WTC11 (cell line): Measurements from ENCODE around the gene TNS3. TPM values are rescaled to one million over a fixed set of nuclear protein-coding genes. Genes with fewer than 3 reads are reported as not detected.

Experiments used
- ATAC-seq: fragments of 200-7000 bp; cut with Tn5 transposase; 2 replicates; pipeline ENCODE4 v1.10.0; 2021; ENCODE audit warnings: mild to moderate bottlenecking, moderate library complexity
- CTCF ChIA-PET: fragments of 300-600 bp; sonication (Branson Sonifier 250); formaldehyde crosslinking; loops from one replicate; lab custom pipeline; 2021; ENCODE audit warnings: antibody characterized with exemption; lab: Charles Lee
- POLR2A ChIA-PET: fragments of 350-600 bp; sonication (Branson Sonifier 250); formaldehyde crosslinking; loops from one replicate; lab custom pipeline; 2021; ENCODE audit warnings: antibody characterized with exemption; lab: Charles Lee
- DNase-seq: peaks from one replicate; pipeline ENCODE4 v3.0.0; 2021; ENCODE audit warnings: low spot score
- H3K27ac Mint-ChIP-seq: 2 replicates; pipeline ENCODE4 v1.8.0; 2021; ENCODE audit warnings: mixed read lengths
- H3K27me3 Mint-ChIP-seq: 2 replicates; pipeline ENCODE4 v1.8.0; 2021; ENCODE audit warnings: low read depth, mild to moderate bottlenecking, moderate library complexity, mixed read lengths
- H3K36me3 Mint-ChIP-seq: 2 replicates; pipeline ENCODE4 v1.8.0; 2021; ENCODE audit warnings: mixed read lengths
- H3K4me1 Mint-ChIP-seq: 2 replicates; pipeline ENCODE4 v1.8.0; 2022; ENCODE audit warnings: mixed read lengths
- H3K4me3 Mint-ChIP-seq: 2 replicates; pipeline ENCODE4 v1.8.0; 2021; ENCODE audit warnings: mild to moderate bottlenecking, moderate library complexity, mixed read lengths
- H3K9me3 Mint-ChIP-seq: 2 replicates; pipeline ENCODE4 v1.8.0; 2021; ENCODE audit warnings: mixed read lengths
- CREM ChIP-seq: sonication (generic); formaldehyde crosslinking; IDR thresholded peaks from 2 replicates; pipeline ENCODE4 v1.8.1; 2022; ENCODE audit warnings: mild to moderate bottlenecking, missing genetic modification reagents, moderate library complexity
- ELF4 ChIP-seq: sonication (generic); formaldehyde crosslinking; IDR thresholded peaks from 2 replicates; pipeline ENCODE4 v1.8.1; 2022; ENCODE audit warnings: low read depth, mild to moderate bottlenecking, moderate library complexity, missing genetic modification reagents
- FOXP1 ChIP-seq: sonication (generic); formaldehyde crosslinking; IDR thresholded peaks from 2 replicates; pipeline ENCODE4 v1.8.0; 2022; ENCODE audit warnings: missing genetic modification reagents, mild to moderate bottlenecking, moderate library complexity, borderline replicate concordance
- GRHL2 ChIP-seq: fragments of 250-450 bp; sonication (Bioruptor Pico); IDR thresholded peaks from 2 replicates; pipeline ENCODE4 v1.8.0; 2022; ENCODE audit warnings: mild to moderate bottlenecking, moderate library complexity; ENCODE audit not compliant: insufficient replicate concordance, severe bottlenecking
- GTF2I ChIP-seq: fragments of 250-450 bp; sonication (Bioruptor Pico); conservative IDR thresholded peaks from 2 replicates; pipeline ENCODE4 v1.4.0; 2021; ENCODE audit warnings: mild to moderate bottlenecking
- HMGA2 ChIP-seq: fragments of 250-450 bp; sonication (Bioruptor Pico); IDR thresholded peaks from 2 replicates; pipeline ENCODE4 v1.4.0; 2021; ENCODE audit warnings: mild to moderate bottlenecking, moderate library complexity
- IRF2 ChIP-seq: sonication (generic); formaldehyde crosslinking; IDR thresholded peaks from 2 replicates; pipeline ENCODE4 v1.8.0; 2022; ENCODE audit warnings: low read depth, missing genetic modification reagents, borderline replicate concordance
- MYBL2 ChIP-seq: sonication (generic); formaldehyde crosslinking; IDR thresholded peaks from 2 replicates; pipeline ENCODE4 v1.8.1; 2023; ENCODE audit warnings: mild to moderate bottlenecking, moderate library complexity, missing genetic modification reagents
- NR1H2 ChIP-seq: sonication (generic); formaldehyde crosslinking; IDR thresholded peaks from 2 replicates; pipeline ENCODE4 v1.9.0; 2021; ENCODE audit warnings: mild to moderate bottlenecking, moderate library complexity, missing genetic modification reagents
- OVOL2 ChIP-seq: fragments of 250-450 bp; sonication (Bioruptor Pico); IDR thresholded peaks from 2 replicates; pipeline ENCODE4 v1.9.0; 2021; ENCODE audit warnings: mild to moderate bottlenecking, borderline replicate concordance
- RELA ChIP-seq: sonication (generic); formaldehyde crosslinking; IDR thresholded peaks from 2 replicates; pipeline ENCODE4 v1.8.1; 2022; ENCODE audit warnings: missing genetic modification reagents, mild to moderate bottlenecking, borderline replicate concordance
- total RNA-seq: library from RNA; stranded (reverse); gene quantifications from 3 replicates; pipeline ENCODE4 v1.2.3, GENCODE V29; 2021
- TF ChIP-seq, protein P1 (sequence below): sonication (generic); formaldehyde crosslinking; IDR thresholded peaks from 2 replicates; pipeline ENCODE4 v1.8.0; 2023; ENCODE audit warnings: mild to moderate bottlenecking, missing genetic modification reagents
- TF ChIP-seq, protein P2 (sequence below): sonication (generic); formaldehyde crosslinking; IDR thresholded peaks from 2 replicates; pipeline ENCODE4 v1.8.1; 2023; ENCODE audit warnings: mild to moderate bottlenecking, missing genetic modification reagents
- TF ChIP-seq, protein P3 (sequence below): sonication (generic); formaldehyde crosslinking; IDR thresholded peaks from 2 replicates; pipeline ENCODE4 v1.8.1; 2023; ENCODE audit warnings: mild to moderate bottlenecking, missing genetic modification reagents, moderate library complexity
- TF ChIP-seq, protein P4 (sequence below): sonication (generic); formaldehyde crosslinking; IDR thresholded peaks from 2 replicates; pipeline ENCODE4 v1.8.1; 2022; ENCODE audit warnings: low read depth, missing genetic modification reagents, borderline replicate concordance
- TF ChIP-seq, protein P5 (sequence below): sonication (generic); formaldehyde crosslinking; IDR thresholded peaks from 2 replicates; pipeline ENCODE4 v1.8.1; 2022; ENCODE audit warnings: mild to moderate bottlenecking, missing genetic modification reagents, moderate library complexity, borderline replicate concordance
- TF ChIP-seq, protein P6 (sequence below): fragments of 250-450 bp; sonication (Bioruptor Pico); IDR thresholded peaks from 2 replicates; pipeline ENCODE4 v1.8.0; 2021; ENCODE audit warnings: mild to moderate bottlenecking
- TF ChIP-seq, protein P7 (sequence below): sonication (generic); formaldehyde crosslinking; IDR thresholded peaks from 2 replicates; pipeline ENCODE4 v1.8.1; 2022; ENCODE audit warnings: low read depth, mild to moderate bottlenecking, moderate library complexity, missing genetic modification reagents, borderline replicate concordance
- TF ChIP-seq, protein P8 (sequence below): sonication (generic); formaldehyde crosslinking; IDR thresholded peaks from 2 replicates; pipeline ENCODE4 v1.8.0; 2022; ENCODE audit warnings: mild to moderate bottlenecking, missing genetic modification reagents

The TNS3 gene
- total RNA-seq, 1 experiment from 2014 or later: 37.7 TPM

DNA sequence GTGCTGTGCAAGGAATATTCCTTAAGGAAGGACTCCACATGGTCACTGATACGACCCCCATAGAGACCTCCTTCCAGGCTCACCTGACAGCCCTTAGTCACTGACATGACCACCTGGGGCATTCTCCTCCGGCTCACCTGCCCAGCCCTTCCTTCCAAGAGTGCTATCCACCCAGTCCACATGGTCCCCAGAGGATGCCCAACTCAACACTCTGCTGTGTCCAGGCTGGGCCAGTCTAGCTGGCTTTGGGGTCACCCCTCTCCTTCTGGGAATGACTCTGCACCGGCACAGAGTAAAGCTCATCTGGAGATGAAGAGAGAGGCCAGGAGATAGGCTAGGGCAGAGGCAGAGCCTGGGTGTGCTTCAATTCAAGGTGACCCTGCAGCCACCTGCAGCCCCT is 300.8 kb downstream of the TNS3 start (continued):
- TF ChIP-seq, protein P1, sequence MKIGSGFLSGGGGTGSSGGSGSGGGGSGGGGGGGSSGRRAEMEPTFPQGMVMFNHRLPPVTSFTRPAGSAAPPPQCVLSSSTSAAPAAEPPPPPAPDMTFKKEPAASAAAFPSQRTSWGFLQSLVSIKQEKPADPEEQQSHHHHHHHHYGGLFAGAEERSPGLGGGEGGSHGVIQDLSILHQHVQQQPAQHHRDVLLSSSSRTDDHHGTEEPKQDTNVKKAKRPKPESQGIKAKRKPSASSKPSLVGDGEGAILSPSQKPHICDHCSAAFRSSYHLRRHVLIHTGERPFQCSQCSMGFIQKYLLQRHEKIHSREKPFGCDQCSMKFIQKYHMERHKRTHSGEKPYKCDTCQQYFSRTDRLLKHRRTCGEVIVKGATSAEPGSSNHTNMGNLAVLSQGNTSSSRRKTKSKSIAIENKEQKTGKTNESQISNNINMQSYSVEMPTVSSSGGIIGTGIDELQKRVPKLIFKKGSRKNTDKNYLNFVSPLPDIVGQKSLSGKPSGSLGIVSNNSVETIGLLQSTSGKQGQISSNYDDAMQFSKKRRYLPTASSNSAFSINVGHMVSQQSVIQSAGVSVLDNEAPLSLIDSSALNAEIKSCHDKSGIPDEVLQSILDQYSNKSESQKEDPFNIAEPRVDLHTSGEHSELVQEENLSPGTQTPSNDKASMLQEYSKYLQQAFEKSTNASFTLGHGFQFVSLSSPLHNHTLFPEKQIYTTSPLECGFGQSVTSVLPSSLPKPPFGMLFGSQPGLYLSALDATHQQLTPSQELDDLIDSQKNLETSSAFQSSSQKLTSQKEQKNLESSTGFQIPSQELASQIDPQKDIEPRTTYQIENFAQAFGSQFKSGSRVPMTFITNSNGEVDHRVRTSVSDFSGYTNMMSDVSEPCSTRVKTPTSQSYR (CRISPR knock-in tag): no peak

DNA sequence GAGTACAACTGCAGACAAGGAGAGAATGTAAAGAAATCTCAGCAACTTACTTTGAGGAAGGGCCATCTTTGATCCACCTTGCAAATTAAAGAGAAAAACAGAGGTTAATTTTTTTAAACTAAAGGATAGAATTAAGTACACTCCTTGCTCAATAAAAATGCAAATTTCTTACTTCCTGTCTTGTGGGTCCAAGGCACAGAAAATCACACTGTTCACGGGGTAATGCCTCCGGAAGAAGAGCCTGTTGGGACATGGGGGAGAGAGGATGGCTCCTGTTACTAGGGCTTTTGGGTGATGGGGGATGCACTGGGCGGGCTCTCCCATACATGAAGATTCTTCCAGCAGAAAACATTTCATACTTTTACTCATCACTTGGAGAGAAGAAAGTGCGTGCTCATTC is 301.8 kb downstream of the TNS3 start:
- DNase-seq (no peak), ATAC-seq (no peak)
- TF ChIP-seq, protein P2, sequence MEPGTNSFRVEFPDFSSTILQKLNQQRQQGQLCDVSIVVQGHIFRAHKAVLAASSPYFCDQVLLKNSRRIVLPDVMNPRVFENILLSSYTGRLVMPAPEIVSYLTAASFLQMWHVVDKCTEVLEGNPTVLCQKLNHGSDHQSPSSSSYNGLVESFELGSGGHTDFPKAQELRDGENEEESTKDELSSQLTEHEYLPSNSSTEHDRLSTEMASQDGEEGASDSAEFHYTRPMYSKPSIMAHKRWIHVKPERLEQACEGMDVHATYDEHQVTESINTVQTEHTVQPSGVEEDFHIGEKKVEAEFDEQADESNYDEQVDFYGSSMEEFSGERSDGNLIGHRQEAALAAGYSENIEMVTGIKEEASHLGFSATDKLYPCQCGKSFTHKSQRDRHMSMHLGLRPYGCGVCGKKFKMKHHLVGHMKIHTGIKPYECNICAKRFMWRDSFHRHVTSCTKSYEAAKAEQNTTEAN (CRISPR knock-in tag): no peak
- TF ChIP-seq, protein P3, sequence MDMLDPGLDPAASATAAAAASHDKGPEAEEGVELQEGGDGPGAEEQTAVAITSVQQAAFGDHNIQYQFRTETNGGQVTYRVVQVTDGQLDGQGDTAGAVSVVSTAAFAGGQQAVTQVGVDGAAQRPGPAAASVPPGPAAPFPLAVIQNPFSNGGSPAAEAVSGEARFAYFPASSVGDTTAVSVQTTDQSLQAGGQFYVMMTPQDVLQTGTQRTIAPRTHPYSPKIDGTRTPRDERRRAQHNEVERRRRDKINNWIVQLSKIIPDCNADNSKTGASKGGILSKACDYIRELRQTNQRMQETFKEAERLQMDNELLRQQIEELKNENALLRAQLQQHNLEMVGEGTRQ (CRISPR knock-in tag): no peak
- no peak for TF ChIP-seq GRHL2 (CRISPR knock-in tag)
- no peak for TF ChIP-seq IRF2 (CRISPR knock-in tag)
- TF ChIP-seq, protein P4, sequence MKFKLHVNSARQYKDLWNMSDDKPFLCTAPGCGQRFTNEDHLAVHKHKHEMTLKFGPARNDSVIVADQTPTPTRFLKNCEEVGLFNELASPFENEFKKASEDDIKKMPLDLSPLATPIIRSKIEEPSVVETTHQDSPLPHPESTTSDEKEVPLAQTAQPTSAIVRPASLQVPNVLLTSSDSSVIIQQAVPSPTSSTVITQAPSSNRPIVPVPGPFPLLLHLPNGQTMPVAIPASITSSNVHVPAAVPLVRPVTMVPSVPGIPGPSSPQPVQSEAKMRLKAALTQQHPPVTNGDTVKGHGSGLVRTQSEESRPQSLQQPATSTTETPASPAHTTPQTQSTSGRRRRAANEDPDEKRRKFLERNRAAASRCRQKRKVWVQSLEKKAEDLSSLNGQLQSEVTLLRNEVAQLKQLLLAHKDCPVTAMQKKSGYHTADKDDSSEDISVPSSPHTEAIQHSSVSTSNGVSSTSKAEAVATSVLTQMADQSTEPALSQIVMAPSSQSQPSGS (CRISPR knock-in tag): no peak
- TF ChIP-seq NR1H2 (CRISPR knock-in tag): no peak
- Mint-ChIP-seq H3K27ac (no peak overlapping the region), H3K27me3 (no peaks in the 10 kb centered on the region), H3K9me3 (no peaks in the 10 kb centered on the region), H3K36me3 (peaks cover 21% of the 10 kb centered on the region), H3K4me1 (no peaks in the 10 kb centered on the region), H3K4me3 (no peak overlapping the region)
- POLR2A ChIA-PET: no interaction called here
- CTCF ChIA-PET: no interaction called here

DNA sequence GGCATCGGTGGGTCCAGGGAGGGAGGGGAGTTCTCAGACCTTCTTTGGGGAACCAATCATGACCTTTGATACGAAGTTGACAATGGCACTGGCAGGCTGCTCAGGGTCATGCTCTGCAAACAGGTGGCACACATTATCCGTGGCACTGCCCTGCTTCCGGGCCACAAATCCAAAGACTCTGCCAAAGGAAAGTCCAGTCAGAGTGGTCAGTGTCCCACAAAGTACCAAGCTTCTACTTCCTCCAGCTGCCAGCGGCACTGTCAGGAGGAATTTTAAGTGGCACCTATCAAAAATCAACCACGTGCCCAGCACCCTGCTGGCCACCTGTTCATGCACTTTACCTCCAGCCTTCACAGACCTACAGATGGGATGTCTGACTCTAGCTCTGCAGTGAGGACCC is 303.9 kb downstream of the TNS3 start:
- Mint-ChIP-seq H3K9me3 (no peaks in the 10 kb centered on the region), H3K4me3 (no peak overlapping the region), H3K27me3 (no peaks in the 10 kb centered on the region), H3K4me1 (no peaks in the 10 kb centered on the region), H3K36me3 (peaks cover 12% of the 10 kb centered on the region; the same call in 1 of the 2 replicates), H3K27ac (no peak overlapping the region)
- no peak for ATAC-seq
- DNase-seq: no peak
- ChIA-PET CTCF (interaction anchor here (4.5 kb wide), 1 partner anchor 12 kb away, joined by 36 read pairs; no protein-coding TSS in a partner anchor), POLR2A (no interaction called here)
- TF ChIP-seq RELA (CRISPR knock-in tag) (no peak), MYBL2 (CRISPR knock-in tag) (no peak), OVOL2 (no peak), GTF2I (CRISPR knock-in tag) (no peak), HMGA2 (CRISPR knock-in tag) (no peak), CREM (CRISPR knock-in tag) (no peak), FOXP1 (CRISPR knock-in tag) (no peak), ELF4 (CRISPR knock-in tag) (no peak)
- TF ChIP-seq, protein P5, sequence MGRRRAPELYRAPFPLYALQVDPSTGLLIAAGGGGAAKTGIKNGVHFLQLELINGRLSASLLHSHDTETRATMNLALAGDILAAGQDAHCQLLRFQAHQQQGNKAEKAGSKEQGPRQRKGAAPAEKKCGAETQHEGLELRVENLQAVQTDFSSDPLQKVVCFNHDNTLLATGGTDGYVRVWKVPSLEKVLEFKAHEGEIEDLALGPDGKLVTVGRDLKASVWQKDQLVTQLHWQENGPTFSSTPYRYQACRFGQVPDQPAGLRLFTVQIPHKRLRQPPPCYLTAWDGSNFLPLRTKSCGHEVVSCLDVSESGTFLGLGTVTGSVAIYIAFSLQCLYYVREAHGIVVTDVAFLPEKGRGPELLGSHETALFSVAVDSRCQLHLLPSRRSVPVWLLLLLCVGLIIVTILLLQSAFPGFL: no peak
- TF ChIP-seq, protein P6, sequence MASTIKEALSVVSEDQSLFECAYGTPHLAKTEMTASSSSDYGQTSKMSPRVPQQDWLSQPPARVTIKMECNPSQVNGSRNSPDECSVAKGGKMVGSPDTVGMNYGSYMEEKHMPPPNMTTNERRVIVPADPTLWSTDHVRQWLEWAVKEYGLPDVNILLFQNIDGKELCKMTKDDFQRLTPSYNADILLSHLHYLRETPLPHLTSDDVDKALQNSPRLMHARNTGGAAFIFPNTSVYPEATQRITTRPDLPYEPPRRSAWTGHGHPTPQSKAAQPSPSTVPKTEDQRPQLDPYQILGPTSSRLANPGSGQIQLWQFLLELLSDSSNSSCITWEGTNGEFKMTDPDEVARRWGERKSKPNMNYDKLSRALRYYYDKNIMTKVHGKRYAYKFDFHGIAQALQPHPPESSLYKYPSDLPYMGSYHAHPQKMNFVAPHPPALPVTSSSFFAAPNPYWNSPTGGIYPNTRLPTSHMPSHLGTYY: no peak
- TF ChIP-seq, protein P7, sequence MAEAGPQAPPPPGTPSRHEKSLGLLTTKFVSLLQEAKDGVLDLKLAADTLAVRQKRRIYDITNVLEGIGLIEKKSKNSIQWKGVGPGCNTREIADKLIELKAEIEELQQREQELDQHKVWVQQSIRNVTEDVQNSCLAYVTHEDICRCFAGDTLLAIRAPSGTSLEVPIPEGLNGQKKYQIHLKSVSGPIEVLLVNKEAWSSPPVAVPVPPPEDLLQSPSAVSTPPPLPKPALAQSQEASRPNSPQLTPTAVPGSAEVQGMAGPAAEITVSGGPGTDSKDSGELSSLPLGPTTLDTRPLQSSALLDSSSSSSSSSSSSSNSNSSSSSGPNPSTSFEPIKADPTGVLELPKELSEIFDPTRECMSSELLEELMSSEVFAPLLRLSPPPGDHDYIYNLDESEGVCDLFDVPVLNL (CRISPR knock-in tag): no peak
- TF ChIP-seq, protein P8, sequence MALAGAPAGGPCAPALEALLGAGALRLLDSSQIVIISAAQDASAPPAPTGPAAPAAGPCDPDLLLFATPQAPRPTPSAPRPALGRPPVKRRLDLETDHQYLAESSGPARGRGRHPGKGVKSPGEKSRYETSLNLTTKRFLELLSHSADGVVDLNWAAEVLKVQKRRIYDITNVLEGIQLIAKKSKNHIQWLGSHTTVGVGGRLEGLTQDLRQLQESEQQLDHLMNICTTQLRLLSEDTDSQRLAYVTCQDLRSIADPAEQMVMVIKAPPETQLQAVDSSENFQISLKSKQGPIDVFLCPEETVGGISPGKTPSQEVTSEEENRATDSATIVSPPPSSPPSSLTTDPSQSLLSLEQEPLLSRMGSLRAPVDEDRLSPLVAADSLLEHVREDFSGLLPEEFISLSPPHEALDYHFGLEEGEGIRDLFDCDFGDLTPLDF: no peak
- TF ChIP-seq, protein P2 (CRISPR knock-in tag): no peak
